ENCODE measurements around the gene CTNNA1.

Gene CTNNA1

DNA sequence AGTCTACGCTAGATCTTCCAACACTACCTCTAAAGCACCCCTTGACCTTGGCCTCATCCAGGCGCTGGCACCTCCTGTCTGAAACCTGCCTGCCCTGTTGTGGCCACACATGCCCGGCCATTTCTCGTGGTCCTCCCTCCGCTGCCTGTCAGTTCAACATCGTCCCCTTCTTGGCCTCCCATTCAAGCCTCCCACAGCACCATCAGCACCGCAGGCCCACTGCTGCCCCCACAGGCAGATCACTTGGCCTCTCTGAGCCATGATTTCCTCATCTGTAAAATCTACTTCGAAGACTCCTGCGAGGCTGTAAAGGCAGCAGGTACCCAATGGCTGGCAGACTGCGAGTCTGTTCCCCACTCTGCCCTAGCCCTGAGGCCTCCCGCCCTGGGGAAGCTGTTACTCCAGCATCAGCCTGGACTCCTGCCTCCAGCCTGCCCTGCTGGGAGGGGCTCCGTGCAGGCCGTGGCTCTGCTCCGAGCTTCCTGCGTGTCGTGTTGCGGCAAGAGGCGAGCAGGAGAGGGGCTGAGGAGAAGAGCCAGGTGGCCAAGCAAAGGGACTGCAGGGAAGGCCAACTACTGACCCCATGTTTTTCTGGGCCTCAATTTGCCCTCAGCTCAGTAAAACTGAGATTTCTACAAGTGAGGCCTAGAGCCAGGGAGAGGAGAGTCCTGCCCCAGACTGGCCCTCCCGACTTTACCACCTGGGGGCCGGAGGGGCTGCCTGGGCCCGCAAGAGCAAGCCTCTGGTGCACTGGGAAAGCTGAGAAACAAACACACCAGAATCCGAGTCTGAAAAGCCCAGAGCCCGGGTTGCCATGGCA lies 192.4 kb downstream of the CTNNA1 start:
- intact Hi-C loops (cut with DNase I; ENCODE audit: low total_unique reads): no loop called here
- Histone ChIP-seq H3K27me3 (no peaks in the 10 kb centered on the region), H3K4me1 (peaks cover 0 to 16% (median 15%) of the 10 kb centered on the region in 4 donors), H3K36me3 (peaks cover 12 to 45% (median 21%) of the 10 kb centered on the region in 3 donors), H3K27ac (no peak overlapping the region), H3K9me3 (no peaks in the 10 kb centered on the region), H3K4me3 (no peak overlapping the region)
- TF ChIP-seq, protein P1, sequence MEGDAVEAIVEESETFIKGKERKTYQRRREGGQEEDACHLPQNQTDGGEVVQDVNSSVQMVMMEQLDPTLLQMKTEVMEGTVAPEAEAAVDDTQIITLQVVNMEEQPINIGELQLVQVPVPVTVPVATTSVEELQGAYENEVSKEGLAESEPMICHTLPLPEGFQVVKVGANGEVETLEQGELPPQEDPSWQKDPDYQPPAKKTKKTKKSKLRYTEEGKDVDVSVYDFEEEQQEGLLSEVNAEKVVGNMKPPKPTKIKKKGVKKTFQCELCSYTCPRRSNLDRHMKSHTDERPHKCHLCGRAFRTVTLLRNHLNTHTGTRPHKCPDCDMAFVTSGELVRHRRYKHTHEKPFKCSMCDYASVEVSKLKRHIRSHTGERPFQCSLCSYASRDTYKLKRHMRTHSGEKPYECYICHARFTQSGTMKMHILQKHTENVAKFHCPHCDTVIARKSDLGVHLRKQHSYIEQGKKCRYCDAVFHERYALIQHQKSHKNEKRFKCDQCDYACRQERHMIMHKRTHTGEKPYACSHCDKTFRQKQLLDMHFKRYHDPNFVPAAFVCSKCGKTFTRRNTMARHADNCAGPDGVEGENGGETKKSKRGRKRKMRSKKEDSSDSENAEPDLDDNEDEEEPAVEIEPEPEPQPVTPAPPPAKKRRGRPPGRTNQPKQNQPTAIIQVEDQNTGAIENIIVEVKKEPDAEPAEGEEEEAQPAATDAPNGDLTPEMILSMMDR (IDR thresholded peaks at IDR 0.05): no peak
- DNase-seq: no peak

- DNase-seq: peak; percentile 13 to 67
- intact Hi-C loops (cut with DNase I; ENCODE audit: low total_unique reads): no loop called here
- no peak overlapping the region for H3K4me3 ChIP-seq
Observed at GRCh38 chr5:138946241-138946623, 193.0 kb downstream of the CTNNA1 start.

GRCh38 chr5:138946831-138947560 lies 193.8 kb downstream of the CTNNA1 start:
- no peaks in the 10 kb centered on the region for H3K27me3 ChIP-seq
- no peak overlapping the region for H3K4me3 ChIP-seq
- H3K4me1 ChIP-seq: peaks cover 0 to 29% (median 25%) of the 10 kb centered on the region in 4 donors
- no peaks in the 10 kb centered on the region for H3K9me3 ChIP-seq
- intact Hi-C loops (cut with DNase I; ENCODE audit: low total_unique reads): no loop called here
- H3K27ac ChIP-seq: no peak overlapping the region
- peaks cover 12 to 49% (median 21%) of the 10 kb centered on the region in 3 donors for H3K36me3 ChIP-seq
- peak; percentile 17 to 54 for DNase-seq
- TF ChIP-seq, protein P1 (IDR thresholded peaks at IDR 0.05): no peak

More at GRCh38 chr5:138946241-138946623, 193.0 kb downstream of the CTNNA1 start:
- Histone ChIP-seq H3K27ac (no peak overlapping the region), H3K4me1 (peaks cover 0 to 21% (median 18%) of the 10 kb centered on the region in 4 donors), H3K9me3 (no peaks in the 10 kb centered on the region), H3K27me3 (no peaks in the 10 kb centered on the region), H3K36me3 (peaks cover 12 to 49% (median 21%) of the 10 kb centered on the region in 3 donors)
- TF ChIP-seq, protein P1 (IDR thresholded peaks at IDR 0.05): no peak

DNA sequence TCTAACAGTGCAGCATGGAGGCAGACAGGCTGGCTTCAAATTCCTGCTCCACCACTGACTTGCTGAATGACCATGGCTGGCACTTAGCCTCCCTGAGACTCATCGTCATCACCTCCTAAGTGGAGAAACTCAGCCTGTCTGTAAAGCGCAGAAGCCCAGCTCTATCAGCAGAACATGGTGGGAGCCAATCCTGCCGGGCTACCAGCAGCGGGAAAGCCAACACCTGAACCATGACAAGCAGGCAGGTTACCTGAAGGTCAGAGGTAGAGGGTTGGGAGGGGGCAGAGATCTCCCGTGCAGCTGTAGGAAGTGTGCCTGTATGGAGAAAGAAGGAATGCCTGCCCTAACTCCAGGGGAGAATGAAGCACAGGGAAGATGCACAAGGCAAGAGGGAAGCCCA lies 194.6 kb downstream of the CTNNA1 start:
- intact Hi-C loops (cut with DNase I; ENCODE audit: low total_unique reads): no loop called here
- H3K27me3 ChIP-seq: no peaks in the 10 kb centered on the region
- H3K27ac ChIP-seq: no peak overlapping the region
- no peak overlapping the region for H3K4me3 ChIP-seq
- DNase-seq: peak; percentile 3 to 19
- peaks cover 12 to 48% (median 21%) of the 10 kb centered on the region in 3 donors for H3K36me3 ChIP-seq
- no peaks in the 10 kb centered on the region for H3K9me3 ChIP-seq
- H3K4me1 ChIP-seq: peaks cover 0 to 37% (median 33%) of the 10 kb centered on the region in 4 donors
- TF ChIP-seq, protein P1 (IDR thresholded peaks at IDR 0.05): no peak

GRCh38 chr5:138948471-138949222 lies 195.4 kb downstream of the CTNNA1 start:
- Histone ChIP-seq H3K36me3 (peaks cover 12 to 40% (median 21%) of the 10 kb centered on the region in 3 donors), H3K4me3 (no peak overlapping the region), H3K4me1 (peaks cover 0 to 45% (median 42%) of the 10 kb centered on the region in 4 donors), H3K9me3 (no peaks in the 10 kb centered on the region), H3K27me3 (no peaks in the 10 kb centered on the region), H3K27ac (no peak overlapping the region)
- intact Hi-C loops (cut with DNase I; ENCODE audit: low total_unique reads): no loop called here
- DNase-seq: peak; percentile 18 to 51
- TF ChIP-seq, protein P1 (IDR thresholded peaks at IDR 0.05): no peak

Measured in tibial artery (tissue), 4 donors.